Measurements from ENCODE around the gene BLCAP. TPM values are rescaled to one million over a fixed set of nuclear protein-coding genes. Genes with fewer than 3 reads are reported as not detected.

BLCAP gene, protein sequence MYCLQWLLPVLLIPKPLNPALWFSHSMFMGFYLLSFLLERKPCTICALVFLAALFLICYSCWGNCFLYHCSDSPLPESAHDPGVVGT
- total RNA-seq: 47.2 and 56.7 TPM in 2 replicates

DNA sequence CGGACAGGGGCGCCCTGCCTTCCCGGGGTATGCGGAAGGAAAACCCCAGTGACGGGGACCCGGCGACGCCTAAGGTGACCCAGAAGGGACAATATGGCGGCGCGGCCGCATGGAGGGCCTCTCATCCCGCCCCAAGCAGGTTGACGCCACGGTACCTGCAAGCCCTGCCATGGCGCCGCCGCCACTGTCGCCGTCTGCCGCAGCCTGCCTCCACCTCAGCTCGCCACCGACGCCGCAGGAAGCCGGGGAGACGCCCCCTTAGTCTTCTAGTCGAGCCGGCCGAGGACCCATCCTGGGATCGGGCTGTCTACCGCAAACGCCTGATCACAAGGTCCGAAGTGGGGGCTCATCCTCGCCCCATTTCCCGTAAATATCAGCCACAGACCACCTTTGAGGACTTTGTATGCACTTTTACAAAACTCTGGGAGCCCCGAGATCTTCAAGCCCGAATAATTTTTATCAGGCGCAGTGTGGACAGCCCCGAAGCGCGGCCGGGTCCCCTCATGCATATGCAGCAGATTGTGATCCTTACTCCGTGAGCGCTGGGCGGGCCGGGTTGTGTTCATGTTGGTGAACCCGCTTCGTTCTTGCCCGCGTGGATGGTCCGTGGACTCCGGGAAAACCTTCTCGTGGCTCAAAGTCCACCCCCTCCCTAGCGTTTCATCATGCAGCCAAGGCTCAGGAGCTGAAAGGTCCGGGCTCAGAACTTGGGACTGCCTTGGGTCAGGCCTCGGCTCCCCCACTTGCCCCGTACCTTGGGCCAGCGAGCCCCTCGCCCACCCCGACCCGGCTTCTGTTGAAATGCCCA, at the start of gene BLCAP:
TSS of gene BLCAP (minus strand) at position 239 of the 808 bp plus-strand sequence. CDS start 8,702 bp downstream, outside the sequence.

DNA sequence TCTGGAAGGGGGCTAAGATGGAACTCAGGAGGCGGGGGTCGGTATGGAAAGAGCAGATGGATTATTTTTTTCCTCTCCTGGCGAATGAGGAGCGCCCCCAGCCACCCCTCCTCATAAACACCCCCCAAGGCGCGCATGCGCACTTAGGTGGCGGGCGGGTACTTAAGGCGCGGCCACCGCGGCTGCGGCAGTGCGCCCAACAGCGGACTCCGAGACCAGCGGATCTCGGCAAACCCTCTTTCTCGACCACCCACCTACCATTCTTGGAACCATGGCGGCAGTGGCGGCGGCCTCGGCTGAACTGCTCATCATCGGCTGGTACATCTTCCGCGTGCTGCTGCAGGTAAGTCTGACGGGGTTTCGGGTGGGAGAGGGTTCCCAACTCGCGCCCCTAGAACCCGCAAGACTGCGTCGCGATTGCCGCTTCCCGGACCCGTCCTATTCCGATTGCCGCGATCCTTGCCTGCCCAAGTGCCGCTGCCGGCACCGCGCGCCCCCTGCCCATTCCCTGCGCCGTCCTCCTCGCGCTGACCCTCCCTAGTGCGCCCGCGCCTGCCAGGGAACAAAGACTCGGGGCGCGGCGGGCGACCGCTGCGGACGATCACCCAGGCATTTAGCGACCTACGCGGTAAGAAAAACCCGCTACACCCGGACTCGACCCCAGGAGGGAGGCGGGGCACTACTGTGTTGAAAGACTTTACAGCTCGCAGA, 6.5 kb downstream of the BLCAP start, which contains the start of gene NNAT:
TSS of gene NNAT (plus strand) at position 190 of the 711 bp plus-strand sequence. CDS start at position 272, 82 bp downstream.

Other genes with a start within 250 kb of the BLCAP start
- 13.0 and 16.8 TPM in 2 replicates for gene MANBAL, start 238.2 kb downstream of the BLCAP start, total RNA-seq
- 0.98 and 5.7 TPM in 2 replicates for gene SRC, start 181.7 kb downstream of the BLCAP start, total RNA-seq
- 0.09 TPM in 1 of 2 replicates, not detected in the other for gene NNAT, start 6.6 kb downstream of the BLCAP start, total RNA-seq
- 23.1 and 25.9 TPM in 2 replicates for gene CTNNBL1, start 166.2 kb upstream of the BLCAP start, total RNA-seq

Measured in dermis lymphatic vessel endothelial cell (primary cell).